Fibroblast of lung (primary cell): ENCODE results near the gene KLHL29. TPM values are rescaled to one million over a fixed set of nuclear protein-coding genes. Genes with fewer than 3 reads are reported as not detected.

Experiments used
- DNase-seq, 2 donors: peaks; one replicate each; pipeline versions ENCODE4 v3.0.0 to v3.0.0-alpha.2; 2010; ENCODE audit warnings: low read depth in 2 of 2
- H2AFZ ChIP-seq: 2 replicates; pipeline ENCODE4 v1.5.1; 2012; ENCODE audit warnings: low read length, control low read depth, inconsistent platforms
- H3K27ac ChIP-seq: 2 replicates; pipeline ENCODE4 v1.5.1; 2011; ENCODE audit warnings: low read length, control low read depth; ENCODE audit not compliant: insufficient read depth
- H3K27me3 ChIP-seq: 2 replicates; pipeline ENCODE4 v1.5.1; 2011; ENCODE audit warnings: mild to moderate bottlenecking, low read length; ENCODE audit not compliant: control insufficient read depth, insufficient read depth
- H3K36me3 ChIP-seq: 2 replicates; pipeline ENCODE4 v1.5.1; 2011; ENCODE audit warnings: low read length; ENCODE audit not compliant: control insufficient read depth, insufficient read depth
- H3K4me1 ChIP-seq: 2 replicates; pipeline ENCODE4 v1.5.1; 2011; ENCODE audit warnings: low read length; ENCODE audit not compliant: control insufficient read depth, insufficient read depth; ENCODE audit errors: extremely low read depth
- H3K4me2 ChIP-seq: 2 replicates; pipeline ENCODE4 v1.5.1; 2011; ENCODE audit warnings: low read length, control low read depth; ENCODE audit not compliant: insufficient read depth; ENCODE audit errors: extremely low read depth
- H3K4me3 ChIP-seq, 4 experiments: fragments of 200-600 bp in 1 of 4; sonication (generic) in 1 of 4; replicated peaks in 1 of 4; 2 replicates each; pipeline ENCODE4 v1.5.1; 2011 to 2016; ENCODE audit warnings: low read length in 4 of 4, low read depth in 3 of 4, mild to moderate bottlenecking in 3 of 4, control low read depth in 2 of 4, inconsistent platforms in 1 of 4, mixed read lengths in 1 of 4; ENCODE audit not compliant: insufficient read depth in 1 of 4; ENCODE audit errors: control extremely low read depth in 1 of 4
- H3K79me2 ChIP-seq: 2 replicates; pipeline ENCODE4 v1.5.1; 2012; ENCODE audit warnings: mild to moderate bottlenecking, low read length, inconsistent platforms; ENCODE audit not compliant: control insufficient read depth, insufficient read depth
- H3K9ac ChIP-seq: 2 replicates; pipeline ENCODE4 v1.5.1; 2011; ENCODE audit warnings: mild to moderate bottlenecking, low read length, control low read depth; ENCODE audit not compliant: insufficient read depth
- H3K9me3 ChIP-seq: 2 replicates; pipeline ENCODE4 v1.5.1; 2012; ENCODE audit warnings: low read depth, low read length; ENCODE audit not compliant: control insufficient read depth, insufficient read depth
- H4K20me1 ChIP-seq: 2 replicates; pipeline ENCODE4 v1.5.1; 2011; ENCODE audit warnings: low read length; ENCODE audit not compliant: control insufficient read depth, insufficient read depth; ENCODE audit errors: extremely low read depth
- EZH2 ChIP-seq: IDR thresholded peaks from 2 replicates; pipeline ENCODE4 v1.5.1; 2012; ENCODE audit warnings: low read length, control low read depth, mild to moderate bottlenecking; ENCODE audit errors: missing control alignments
- polyA plus RNA-seq, 2 donors: library from polyadenylated mRNA; depleted of rRNA in 1 of 2; stranded (reverse) in 1 of 2; unstranded in 1 of 2; fragments of >200 nt; gene quantifications; 2 replicates each; pipeline ENCODE4 v1.2.1, GENCODE V29; 2011 to 2012; ENCODE audit warnings: missing spikeins in 1 of 2
- total RNA-seq: library from RNA; depleted of rRNA; stranded (reverse); fragments of >200 nt; gene quantifications from 2 replicates; pipeline ENCODE4 v1.2.1, GENCODE V29; 2014
- TF ChIP-seq, protein P1 (sequence below), 2 donors: IDR thresholded peaks in 1 of 2; conservative IDR thresholded peaks in 1 of 2; 1 replicate in 1 of 2; 2 replicates in 1 of 2; pipeline ENCODE4 v1.5.1; 2011 to 2012; ENCODE audit warnings: low read length in 2 of 2, control low read depth in 1 of 2, inconsistent platforms in 1 of 2, low read depth in 1 of 2, mild to moderate bottlenecking in 1 of 2

The KLHL29 gene
- total and polyA plus RNA-seq, 2 donors (not counting 1 experiment from before 2014, with no cell fraction given): 7.1 to 7.9 TPM

DNA sequence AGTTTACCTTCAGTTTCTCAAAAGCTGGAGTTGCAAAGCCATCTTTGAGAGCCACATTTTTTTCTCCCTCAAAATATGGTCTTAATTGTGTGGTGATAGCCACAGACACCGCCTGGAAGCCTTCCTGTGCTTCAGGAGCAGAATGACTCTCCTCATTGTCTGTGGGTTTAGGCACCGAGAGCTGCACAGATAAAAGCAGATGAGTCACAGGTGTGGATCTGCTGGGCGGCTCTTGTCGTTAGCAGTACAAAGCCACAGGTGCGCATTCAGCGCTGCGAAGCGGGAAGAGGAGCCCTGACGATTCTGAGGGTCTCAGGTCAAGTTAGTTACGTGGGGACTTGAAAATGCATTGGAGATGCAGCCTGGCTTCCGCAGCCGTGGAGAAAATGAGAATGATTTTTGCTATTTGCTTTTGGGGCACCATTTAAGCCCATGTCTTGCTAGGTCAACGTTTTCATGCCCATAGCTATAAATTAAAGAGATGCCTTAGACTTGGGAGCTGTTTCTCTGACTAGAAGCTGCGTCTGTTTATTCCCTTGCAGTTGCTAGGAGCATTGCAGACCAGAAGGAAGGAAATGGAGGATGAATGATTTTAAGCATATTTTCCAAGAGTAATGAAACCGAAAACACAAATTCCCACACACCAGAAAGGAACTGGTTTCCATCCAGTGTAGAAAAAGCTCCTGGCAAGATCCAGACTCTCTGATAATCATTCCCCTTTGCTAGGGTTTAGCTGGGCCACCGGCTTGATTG lies 51.5 kb downstream of the KLHL29 start:
- no peaks in the 10 kb centered on the region for H3K9me3 ChIP-seq
- H3K9ac ChIP-seq: no peak overlapping the region
- H2AFZ ChIP-seq: no peak overlapping the region
- no peaks in the 10 kb centered on the region for H3K27me3 ChIP-seq
- H3K36me3 ChIP-seq: no peaks in the 10 kb centered on the region
- H3K27ac ChIP-seq: no peak overlapping the region
- no peaks in the 10 kb centered on the region for H4K20me1 ChIP-seq
- no peak overlapping the region for H3K4me2 ChIP-seq
- DNase-seq: peak in 1 of 2 donors; percentile 51
- no peak overlapping the region for H3K4me3 ChIP-seq
- no peaks in the 10 kb centered on the region for H3K79me2 ChIP-seq
- H3K4me1 ChIP-seq: no peaks in the 10 kb centered on the region
- no peak for TF ChIP-seq EZH2
- TF ChIP-seq, protein P1, sequence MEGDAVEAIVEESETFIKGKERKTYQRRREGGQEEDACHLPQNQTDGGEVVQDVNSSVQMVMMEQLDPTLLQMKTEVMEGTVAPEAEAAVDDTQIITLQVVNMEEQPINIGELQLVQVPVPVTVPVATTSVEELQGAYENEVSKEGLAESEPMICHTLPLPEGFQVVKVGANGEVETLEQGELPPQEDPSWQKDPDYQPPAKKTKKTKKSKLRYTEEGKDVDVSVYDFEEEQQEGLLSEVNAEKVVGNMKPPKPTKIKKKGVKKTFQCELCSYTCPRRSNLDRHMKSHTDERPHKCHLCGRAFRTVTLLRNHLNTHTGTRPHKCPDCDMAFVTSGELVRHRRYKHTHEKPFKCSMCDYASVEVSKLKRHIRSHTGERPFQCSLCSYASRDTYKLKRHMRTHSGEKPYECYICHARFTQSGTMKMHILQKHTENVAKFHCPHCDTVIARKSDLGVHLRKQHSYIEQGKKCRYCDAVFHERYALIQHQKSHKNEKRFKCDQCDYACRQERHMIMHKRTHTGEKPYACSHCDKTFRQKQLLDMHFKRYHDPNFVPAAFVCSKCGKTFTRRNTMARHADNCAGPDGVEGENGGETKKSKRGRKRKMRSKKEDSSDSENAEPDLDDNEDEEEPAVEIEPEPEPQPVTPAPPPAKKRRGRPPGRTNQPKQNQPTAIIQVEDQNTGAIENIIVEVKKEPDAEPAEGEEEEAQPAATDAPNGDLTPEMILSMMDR (conservative IDR thresholded peaks at IDR 0.05 in 1 of 2, IDR thresholded peaks at IDR 0.05 in 1 of 2; ENCODE audit: low read depth in 1 of 2, low read length in 2 of 2): no peak

DNA sequence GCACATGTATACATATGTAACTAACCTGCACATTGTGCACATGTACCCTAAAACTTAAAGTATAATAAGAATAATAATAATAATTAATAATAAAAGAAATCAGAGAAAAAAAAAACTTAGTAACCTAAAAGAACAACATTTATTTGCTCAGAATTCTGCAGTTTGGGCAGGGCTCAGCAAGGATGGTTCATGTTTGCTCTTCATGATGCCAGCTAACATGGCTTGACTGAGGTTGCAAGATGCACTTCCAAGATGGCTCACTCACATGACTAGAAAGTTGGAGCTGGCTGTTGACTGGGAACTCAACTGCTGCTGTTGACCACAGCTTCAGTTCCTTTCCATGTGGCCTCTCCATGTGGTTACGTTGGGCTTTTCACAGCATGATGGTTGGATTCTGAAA lies 56.4 kb downstream of the KLHL29 start:
- Histone ChIP-seq H3K9ac (no peak overlapping the region), H3K27ac (no peak overlapping the region), H3K79me2 (no peaks in the 10 kb centered on the region)

DNA sequence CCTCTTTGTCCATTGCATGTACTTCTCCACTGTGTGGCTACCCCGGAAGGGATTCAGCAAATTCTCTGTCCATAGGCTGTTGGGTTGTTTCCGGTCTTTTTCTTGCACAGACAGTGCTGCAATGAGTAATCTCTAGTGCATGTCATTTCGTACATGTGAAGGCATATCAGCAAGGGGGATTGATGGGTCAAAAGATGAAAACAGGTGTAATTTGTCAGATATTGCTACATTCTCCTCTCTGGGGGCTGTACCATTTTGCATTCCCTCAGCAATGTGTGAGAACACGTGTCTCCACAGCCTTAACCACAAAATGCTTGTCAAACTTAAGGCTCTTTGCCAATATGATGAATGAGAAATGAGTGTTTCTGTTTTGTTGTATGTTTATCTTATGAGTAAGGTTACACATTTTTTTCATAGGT lies 60.5 kb downstream of the KLHL29 start:
- no peak overlapping the region for H3K4me3 ChIP-seq
- H3K27ac ChIP-seq: no peak overlapping the region
- H4K20me1 ChIP-seq: no peaks in the 10 kb centered on the region
- DNase-seq: peak; percentile 68 to 82
- H3K4me1 ChIP-seq: no peaks in the 10 kb centered on the region
- no peaks in the 10 kb centered on the region for H3K79me2 ChIP-seq
- no peaks in the 10 kb centered on the region for H3K27me3 ChIP-seq
- no peak overlapping the region for H3K9ac ChIP-seq
- TF ChIP-seq EZH2: no peak
- TF ChIP-seq, protein P1 (conservative IDR thresholded peaks at IDR 0.05 in 1 of 2, IDR thresholded peaks at IDR 0.05 in 1 of 2; ENCODE audit: low read depth in 1 of 2, low read length in 2 of 2): no peak
- no peaks in the 10 kb centered on the region for H3K9me3 ChIP-seq
- H3K4me2 ChIP-seq: no peak overlapping the region
- H2AFZ ChIP-seq: no peak overlapping the region
- H3K36me3 ChIP-seq: no peaks in the 10 kb centered on the region

More for the DNA sequence above, 56.4 kb downstream of the KLHL29 start:
- TF ChIP-seq EZH2: no peak
- TF ChIP-seq, protein P1 (conservative IDR thresholded peaks at IDR 0.05 in 1 of 2, IDR thresholded peaks at IDR 0.05 in 1 of 2; ENCODE audit: low read depth in 1 of 2, low read length in 2 of 2): no peak
- Histone ChIP-seq H2AFZ (no peak overlapping the region), H3K4me2 (no peak overlapping the region), H3K9me3 (no peaks in the 10 kb centered on the region), H3K4me1 (no peaks in the 10 kb centered on the region), H3K36me3 (no peaks in the 10 kb centered on the region), H4K20me1 (no peaks in the 10 kb centered on the region), H3K27me3 (no peaks in the 10 kb centered on the region), H3K4me3 (no peak overlapping the region)
- no peak for DNase-seq
